Testis (tissue), 2 donors: Measurements from ENCODE around the gene RTF2.

Experiments
- POLR2A ChIP-seq: fragments of 450-650 bp; IDR thresholded peaks from one replicate; pipeline ENCODE4 v1.6.1; 2017; ENCODE audit warnings: antibody characterized with exemption, mild to moderate bottlenecking, moderate library complexity
- TF ChIP-seq, protein P1 (sequence below), 3 experiments: fragments of 450-650 bp in 2 of 3; fragments of 200-600 bp in 1 of 3; sonication (generic) in 1 of 3; IDR thresholded peaks; one replicate each; pipeline ENCODE4 v1.5.1; 2016 to 2019; ENCODE audit warnings: antibody characterized with exemption in 3 of 3, mild to moderate bottlenecking in 2 of 3, moderate library complexity in 1 of 3

DNA sequence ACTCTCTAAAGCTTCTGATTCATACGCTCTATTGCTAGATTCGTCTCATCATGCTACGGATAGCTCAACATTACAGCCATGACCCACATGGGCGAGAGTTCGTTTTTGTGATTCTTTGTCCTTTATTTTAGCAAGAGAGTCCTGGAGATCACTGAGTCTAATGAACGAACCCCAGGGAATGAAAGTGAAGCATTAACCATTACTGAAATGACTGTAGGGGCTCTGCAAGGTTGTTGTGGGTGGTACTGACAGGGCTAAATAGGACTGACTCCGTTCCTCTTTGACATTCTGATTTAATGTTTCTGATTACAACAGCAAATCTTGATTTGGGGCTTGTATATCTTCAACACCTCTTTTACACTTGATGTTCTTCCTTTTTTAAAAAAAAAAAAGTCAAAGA is 13.7 kb upstream of the RTF2 start:
- TF ChIP-seq, protein P1, sequence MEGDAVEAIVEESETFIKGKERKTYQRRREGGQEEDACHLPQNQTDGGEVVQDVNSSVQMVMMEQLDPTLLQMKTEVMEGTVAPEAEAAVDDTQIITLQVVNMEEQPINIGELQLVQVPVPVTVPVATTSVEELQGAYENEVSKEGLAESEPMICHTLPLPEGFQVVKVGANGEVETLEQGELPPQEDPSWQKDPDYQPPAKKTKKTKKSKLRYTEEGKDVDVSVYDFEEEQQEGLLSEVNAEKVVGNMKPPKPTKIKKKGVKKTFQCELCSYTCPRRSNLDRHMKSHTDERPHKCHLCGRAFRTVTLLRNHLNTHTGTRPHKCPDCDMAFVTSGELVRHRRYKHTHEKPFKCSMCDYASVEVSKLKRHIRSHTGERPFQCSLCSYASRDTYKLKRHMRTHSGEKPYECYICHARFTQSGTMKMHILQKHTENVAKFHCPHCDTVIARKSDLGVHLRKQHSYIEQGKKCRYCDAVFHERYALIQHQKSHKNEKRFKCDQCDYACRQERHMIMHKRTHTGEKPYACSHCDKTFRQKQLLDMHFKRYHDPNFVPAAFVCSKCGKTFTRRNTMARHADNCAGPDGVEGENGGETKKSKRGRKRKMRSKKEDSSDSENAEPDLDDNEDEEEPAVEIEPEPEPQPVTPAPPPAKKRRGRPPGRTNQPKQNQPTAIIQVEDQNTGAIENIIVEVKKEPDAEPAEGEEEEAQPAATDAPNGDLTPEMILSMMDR (IDR thresholded peaks at IDR 0.05), result no peak
- TF ChIP-seq POLR2A, result no peak
